ENCODE results near the gene UBR1.

- TF ChIP-seq CTCF (IDR thresholded peaks at IDR 0.05) (no peak), POLR2AphosphoS5 (IDR thresholded peaks at IDR 0.05; ENCODE audit: low read depth, low read length) (no peak)
Observed at GRCh38 chr15:43134157-43134635, 28.4 kb upstream of the UBR1 start.
